Measurements from ENCODE around the gene OAS3. TPM values are rescaled to one million over a fixed set of nuclear protein-coding genes. Genes with fewer than 3 reads are reported as not detected.

OAS3 gene
- total and polyA plus RNA-seq, 10 of the 15 experiments (the other 5 are each of a cell fraction or from before 2014, with no cell fraction given): 5.1 to 107 (median 18.0) TPM

GRCh38 chr12:112898380-112898779 lies 39.9 kb upstream of the OAS3 start:
- Histone ChIP-seq H4K20me1 (ENCODE audit: control insufficient read depth, insufficient read depth) (no peaks in the 10 kb centered on the region), H3K27me3 (replicated peaks in 1 of 2; ENCODE audit: control insufficient read depth in 2 of 2, insufficient read depth in 2 of 2, low read length in 1 of 2) (no peaks in the 10 kb centered on the region), H2AFZ (ENCODE audit: control insufficient read depth, low read depth, low read length) (no peak overlapping the region), H3K4me2 (ENCODE audit: control insufficient read depth, insufficient read depth) (no peak overlapping the region), H3K4me3 (no peak overlapping the region), H3K36me3 (ENCODE audit: control insufficient read depth in 2 of 2, insufficient read depth in 2 of 2, low read length in 1 of 2) (no peaks in the 10 kb centered on the region), H3K9me3 (replicated peaks; ENCODE audit: control insufficient read depth, insufficient read depth, low read length) (no peaks in the 10 kb centered on the region), H3K4me1 (ENCODE audit: control insufficient read depth, insufficient read depth, low read length) (peaks cover 3% of the 10 kb centered on the region; the same call in 1 of the 2 replicates), H3K79me2 (ENCODE audit: control insufficient read depth, insufficient read depth, low read length) (no peaks in the 10 kb centered on the region), H3K27ac (ENCODE audit: control insufficient read depth, insufficient read depth) (no peak overlapping the region), H3K9ac (ENCODE audit: control insufficient read depth, insufficient read depth, low read length) (no peak overlapping the region)
- no TSS peak for BruUV-seq (replicated peaks)
- SMC1A ChIA-PET (ENCODE audit: uncharacterized antibody, unreplicated experiment): interaction anchor here (0.9 to 1.8 kb wide), 3 partner anchors 50 to 92 kb away, joined by 3 read pairs; partner anchors contain the start of gene OAS2
- in situ Hi-C loops (cut with MboI): no loop called here
- DNase-seq (ENCODE audit: low read depth, low spot score) (no peak), FAIRE-seq (no peak), ATAC-seq (no peak)
- intact Hi-C loops (cut with micrococcal nuclease; ENCODE audit: unreplicated experiment): no loop called here
- 42% methylated on average over 6 of the region's 6 CpGs for WGBS (ENCODE audit: insufficient coverage, insufficient replicate concordance, low lambda C conversion rate, missing lambda C conversion rate)
- RAD21 ChIA-PET (ENCODE audit: unreplicated experiment): no interaction called here
- POLR2A ChIA-PET: interaction anchor here (0.6 kb wide), 1 partner anchor 41 kb away, joined by 4 read pairs; no protein-coding TSS in a partner anchor
- CTCF ChIA-PET: interaction anchor here (0.9 to 5.4 kb wide), 2 partner anchors 27 to 94 kb away, joined by 3 to 35 read pairs; no protein-coding TSS in a partner anchor
- TF ChIP-seq EGR1 (IDR thresholded peaks at IDR 0.05; ENCODE audit: borderline replicate concordance in 1 of 2, low read depth in 2 of 2, low read length in 2 of 2) (no peak), RUNX3 (IDR thresholded peaks at IDR 0.05; ENCODE audit: low read length) (no peak), CHD4 (IDR thresholded peaks at IDR 0.05) (no peak), JUND (IDR thresholded peaks at IDR 0.05; ENCODE audit: low read depth, low read length) (no peak), SUZ12 (IDR thresholded peaks at IDR 0.05; ENCODE audit: unreplicated experiment) (no peak), BCL3 (IDR thresholded peaks at IDR 0.05; ENCODE audit: borderline replicate concordance, insufficient read depth, low read depth, low read length, poor library complexity, severe bottlenecking) (no peak), REST (IDR thresholded peaks at IDR 0.05; ENCODE audit: low read depth, low read length) (no peak), FOS (IDR thresholded peaks at IDR 0.05; ENCODE audit: borderline replicate concordance, extremely low read depth, insufficient read length) (no peak), IRF3 (IDR thresholded peaks at IDR 0.05) (no peak), CBX3 (IDR thresholded peaks at IDR 0.05; ENCODE audit: borderline replicate concordance, low read depth) (no peak), ESRRA (IDR thresholded peaks at IDR 0.05; ENCODE audit: low read length) (no peak), MLLT1 (IDR thresholded peaks at IDR 0.05) (no peak), SKIL (IDR thresholded peaks at IDR 0.05; ENCODE audit: low read depth, poor library complexity, severe bottlenecking) (no peak)
